GM12878 (cell line): ENCODE data around the gene DNASE1. TPM values are rescaled to one million over a fixed set of nuclear protein-coding genes. Genes with fewer than 3 reads are reported as not detected.

Experiments
- BHLHE40 ChIP-seq, 2 experiments: fragments of 450-650 bp in 1 of 2; IDR thresholded peaks; 2 replicates each; pipeline ENCODE4 v1.6.1; 2011 to 2017; ENCODE audit warnings: low read depth in 2 of 2, borderline replicate concordance in 1 of 2, improper control_type of control experiment in 1 of 2, low read length in 1 of 2, mild to moderate bottlenecking in 1 of 2
- CHD4 ChIP-seq: fragments of 200-600 bp; sonication (generic); IDR thresholded peaks from 2 replicates; pipeline ENCODE4 v1.6.1; 2016; ENCODE audit warnings: mild to moderate bottlenecking
- DPF2 ChIP-seq: fragments of 450-650 bp; IDR thresholded peaks from 2 replicates; pipeline ENCODE4 v1.6.1; 2017; ENCODE audit warnings: mild to moderate bottlenecking
- GABPA ChIP-seq: IDR thresholded peaks from 2 replicates; pipeline ENCODE4 v1.6.1; 2014; ENCODE audit warnings: antibody characterized with exemption, low read depth, mild to moderate bottlenecking, inconsistent platforms
- HCFC1 ChIP-seq: fragments of 150-350 bp; IDR thresholded peaks from 2 replicates; pipeline ENCODE4 v1.6.1; 2014; ENCODE audit warnings: low read length
- IKZF1 ChIP-seq: fragments of 450-650 bp; conservative IDR thresholded peaks from 2 replicates; pipeline ENCODE4 v1.6.1; 2017; ENCODE audit warnings: antibody characterized with exemption, mild to moderate bottlenecking
- MTA2 ChIP-seq: fragments of 450-650 bp; IDR thresholded peaks from 2 replicates; pipeline ENCODE4 v1.6.1; 2016; ENCODE audit warnings: low read depth, mild to moderate bottlenecking, moderate library complexity
- NRF1 ChIP-seq: conservative IDR thresholded peaks from 2 replicates; pipeline ENCODE4 v1.6.1; 2011; ENCODE audit warnings: mild to moderate bottlenecking, low read depth, low read length, improper control_type of control experiment
- PML ChIP-seq: IDR thresholded peaks from 2 replicates; pipeline ENCODE4 v1.6.1; 2012; ENCODE audit warnings: low read length, inconsistent platforms
- POLR2A ChIP-seq: IDR thresholded peaks from 2 replicates; pipeline ENCODE4 v1.6.1; 2011; ENCODE audit warnings: low read depth, mild to moderate bottlenecking, low read length
- POLR2AphosphoS2 ChIP-seq: IDR thresholded peaks from 2 replicates; pipeline ENCODE4 v1.6.1; 2011; ENCODE audit warnings: low read depth, mild to moderate bottlenecking, low read length, improper control_type of control experiment, moderate library complexity
- POLR2AphosphoS5 ChIP-seq: IDR thresholded peaks from 2 replicates; pipeline ENCODE4 v1.6.1; 2011; ENCODE audit warnings: mild to moderate bottlenecking, low read length, inconsistent platforms
- RCOR1 ChIP-seq: conservative IDR thresholded peaks from 2 replicates; pipeline ENCODE4 v1.6.1; 2012; ENCODE audit warnings: low read depth, low read length, improper control_type of control experiment
- SREBF2 ChIP-seq: IDR thresholded peaks from 2 replicates; pipeline ENCODE4 v1.6.1; 2012; ENCODE audit warnings: mild to moderate bottlenecking, low read length
- STAT1 ChIP-seq: fragments of 450-650 bp; conservative IDR thresholded peaks from 2 replicates; pipeline ENCODE4 v1.6.1; 2014; ENCODE audit warnings: antibody characterized with exemption, mild to moderate bottlenecking
- TAF1 ChIP-seq: IDR thresholded peaks from 2 replicates; pipeline ENCODE4 v1.6.1; 2011; ENCODE audit warnings: mild to moderate bottlenecking, low read depth, low read length, borderline replicate concordance
- polyA plus RNA-seq, 11 experiments: library from polyadenylated mRNA; depleted of rRNA in 4 of 11; unstranded in 6 of 11; stranded (reverse) in 5 of 11; fragments of >200 nt; fragmentation: Nextera tagmentation in 4 of 11; fragmentation: Illumina TruSeq in 1 of 11; extraction: Ambion mirVana in 4 of 11; extraction: Trizol in 1 of 11; gene quantifications; 1 replicate in 1 of 11; 2 replicates in 10 of 11; pipeline versions ENCODE4 v1.2.1 to v1.2.3, GENCODE V29; 2011 to 2016; ENCODE audit warnings: inconsistent platforms in 2 of 11, missing spikeins in 2 of 11, low read depth in 1 of 11
- total RNA-seq, 4 experiments: library from RNA; depleted of rRNA in 3 of 4; stranded (reverse); fragments of >200 nt in 3 of 4; fragmentation: Illumina TruSeq in 1 of 4; extraction: Trizol in 1 of 4; gene quantifications; 2 replicates each; pipeline versions ENCODE4 v1.2.1 to v1.2.3, GENCODE V29; 2013 to 2021
- TF ChIP-seq, protein P1 (sequence below): fragments of 450-650 bp; IDR thresholded peaks from 2 replicates; pipeline ENCODE4 v1.6.1; 2017; ENCODE audit warnings: mild to moderate bottlenecking, moderate library complexity
- TF ChIP-seq, protein P2 (sequence below): fragments of 450-650 bp; formaldehyde crosslinking; IDR thresholded peaks from 2 replicates; pipeline ENCODE4 v1.4.0; 2020; ENCODE audit warnings: mild to moderate bottlenecking, moderate library complexity
- TF ChIP-seq, protein P3 (sequence below): fragments of 450-650 bp; conservative IDR thresholded peaks from 2 replicates; pipeline ENCODE4 v1.6.1; 2017; ENCODE audit warnings: mild to moderate bottlenecking, moderate library complexity
- TF ChIP-seq, protein P4 (sequence below): IDR thresholded peaks from 2 replicates; pipeline ENCODE4 v1.6.1; 2012; ENCODE audit warnings: low read depth, low read length, improper control_type of control experiment

Gene DNASE1
- total and polyA plus RNA-seq, 10 of the 15 experiments (the other 5 are each of a cell fraction or from before 2014, with no cell fraction given): 0.23 to 12.0 (median 7.9) TPM

DNA sequence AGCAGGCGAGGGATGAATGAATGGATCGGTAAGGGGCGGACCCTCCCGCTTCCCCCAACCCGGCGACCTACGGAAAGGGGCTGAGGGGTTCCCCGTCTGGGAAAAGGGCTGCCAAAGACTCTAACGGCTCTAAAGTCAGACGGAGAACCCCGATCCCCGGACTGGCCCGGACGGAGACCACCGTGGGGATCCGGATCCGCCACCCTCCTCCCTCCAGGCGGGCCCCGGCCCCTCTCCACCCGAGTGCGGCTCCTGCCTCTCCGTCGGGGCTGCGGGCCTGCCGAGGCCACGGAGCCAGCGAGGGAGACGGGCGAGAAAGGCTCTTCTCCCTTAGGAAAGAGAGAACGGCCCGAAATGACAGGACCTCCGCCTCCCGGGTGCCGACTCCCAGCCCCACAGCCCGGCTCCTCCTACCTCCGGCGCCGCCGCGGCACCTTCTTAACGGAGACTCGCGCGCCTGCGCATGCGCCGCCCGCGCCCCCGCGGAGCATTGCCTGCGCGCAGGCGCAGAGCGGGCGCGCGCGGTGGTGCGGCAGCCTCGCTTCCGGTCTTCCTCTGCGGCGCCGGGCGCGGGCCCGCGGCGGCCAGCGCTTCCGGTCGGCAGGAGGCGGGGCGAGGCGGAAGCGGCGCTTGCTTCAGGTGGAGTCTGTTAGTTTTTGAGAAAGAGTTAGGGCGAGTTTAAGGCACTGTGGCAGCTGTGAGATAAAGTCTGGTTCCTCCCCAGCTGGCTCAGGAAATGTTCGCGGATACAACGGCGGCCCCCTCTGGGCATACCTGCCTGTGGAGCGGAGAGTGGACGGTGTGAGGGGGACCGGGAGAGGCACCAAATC is 43.1 kb upstream of the DNASE1 start, which contains the start of gene SLX4 (continued):
- TF ChIP-seq, protein P1, sequence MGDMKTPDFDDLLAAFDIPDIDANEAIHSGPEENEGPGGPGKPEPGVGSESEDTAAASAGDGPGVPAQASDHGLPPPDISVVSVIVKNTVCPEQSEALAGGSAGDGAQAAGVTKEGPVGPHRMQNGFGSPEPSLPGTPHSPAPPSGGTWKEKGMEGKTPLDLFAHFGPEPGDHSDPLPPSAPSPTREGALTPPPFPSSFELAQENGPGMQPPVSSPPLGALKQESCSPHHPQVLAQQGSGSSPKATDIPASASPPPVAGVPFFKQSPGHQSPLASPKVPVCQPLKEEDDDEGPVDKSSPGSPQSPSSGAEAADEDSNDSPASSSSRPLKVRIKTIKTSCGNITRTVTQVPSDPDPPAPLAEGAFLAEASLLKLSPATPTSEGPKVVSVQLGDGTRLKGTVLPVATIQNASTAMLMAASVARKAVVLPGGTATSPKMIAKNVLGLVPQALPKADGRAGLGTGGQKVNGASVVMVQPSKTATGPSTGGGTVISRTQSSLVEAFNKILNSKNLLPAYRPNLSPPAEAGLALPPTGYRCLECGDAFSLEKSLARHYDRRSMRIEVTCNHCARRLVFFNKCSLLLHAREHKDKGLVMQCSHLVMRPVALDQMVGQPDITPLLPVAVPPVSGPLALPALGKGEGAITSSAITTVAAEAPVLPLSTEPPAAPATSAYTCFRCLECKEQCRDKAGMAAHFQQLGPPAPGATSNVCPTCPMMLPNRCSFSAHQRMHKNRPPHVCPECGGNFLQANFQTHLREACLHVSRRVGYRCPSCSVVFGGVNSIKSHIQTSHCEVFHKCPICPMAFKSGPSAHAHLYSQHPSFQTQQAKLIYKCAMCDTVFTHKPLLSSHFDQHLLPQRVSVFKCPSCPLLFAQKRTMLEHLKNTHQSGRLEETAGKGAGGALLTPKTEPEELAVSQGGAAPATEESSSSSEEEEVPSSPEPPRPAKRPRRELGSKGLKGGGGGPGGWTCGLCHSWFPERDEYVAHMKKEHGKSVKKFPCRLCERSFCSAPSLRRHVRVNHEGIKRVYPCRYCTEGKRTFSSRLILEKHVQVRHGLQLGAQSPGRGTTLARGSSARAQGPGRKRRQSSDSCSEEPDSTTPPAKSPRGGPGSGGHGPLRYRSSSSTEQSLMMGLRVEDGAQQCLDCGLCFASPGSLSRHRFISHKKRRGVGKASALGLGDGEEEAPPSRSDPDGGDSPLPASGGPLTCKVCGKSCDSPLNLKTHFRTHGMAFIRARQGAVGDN: peak; percentile 82
- TF ChIP-seq MTA2 (no peak), NRF1 (peak; percentile 95), RCOR1 (0 out of 2 replicates have a peak, but pooled peaks have one; percentile 4), DPF2 (peak; percentile 65; the same call in 1 of the 2 replicates), SREBF2 (no peak), POLR2A (peak; percentile 88), IKZF1 (peak; percentile 100), BHLHE40 (IDR thresholded peaks at IDR 0.05; ENCODE audit: borderline replicate concordance in 1 of 2, low read depth in 2 of 2, low read length in 1 of 2) (peak in 1 of 2 experiments; percentile 66; a peak in 2 of 4 replicates), CHD4 (no peak), STAT1 (no peak), POLR2AphosphoS5 (peak; percentile 69), PML (peak; percentile 70), TAF1 (peak; percentile 44; the same call in 1 of the 2 replicates), GABPA (0 out of 2 replicates have a peak, but pooled peaks have one; percentile 37), POLR2AphosphoS2 (0 out of 2 replicates have a peak, but pooled peaks have one; percentile 17), HCFC1 (peak; percentile 50)
- TF ChIP-seq, protein P2, sequence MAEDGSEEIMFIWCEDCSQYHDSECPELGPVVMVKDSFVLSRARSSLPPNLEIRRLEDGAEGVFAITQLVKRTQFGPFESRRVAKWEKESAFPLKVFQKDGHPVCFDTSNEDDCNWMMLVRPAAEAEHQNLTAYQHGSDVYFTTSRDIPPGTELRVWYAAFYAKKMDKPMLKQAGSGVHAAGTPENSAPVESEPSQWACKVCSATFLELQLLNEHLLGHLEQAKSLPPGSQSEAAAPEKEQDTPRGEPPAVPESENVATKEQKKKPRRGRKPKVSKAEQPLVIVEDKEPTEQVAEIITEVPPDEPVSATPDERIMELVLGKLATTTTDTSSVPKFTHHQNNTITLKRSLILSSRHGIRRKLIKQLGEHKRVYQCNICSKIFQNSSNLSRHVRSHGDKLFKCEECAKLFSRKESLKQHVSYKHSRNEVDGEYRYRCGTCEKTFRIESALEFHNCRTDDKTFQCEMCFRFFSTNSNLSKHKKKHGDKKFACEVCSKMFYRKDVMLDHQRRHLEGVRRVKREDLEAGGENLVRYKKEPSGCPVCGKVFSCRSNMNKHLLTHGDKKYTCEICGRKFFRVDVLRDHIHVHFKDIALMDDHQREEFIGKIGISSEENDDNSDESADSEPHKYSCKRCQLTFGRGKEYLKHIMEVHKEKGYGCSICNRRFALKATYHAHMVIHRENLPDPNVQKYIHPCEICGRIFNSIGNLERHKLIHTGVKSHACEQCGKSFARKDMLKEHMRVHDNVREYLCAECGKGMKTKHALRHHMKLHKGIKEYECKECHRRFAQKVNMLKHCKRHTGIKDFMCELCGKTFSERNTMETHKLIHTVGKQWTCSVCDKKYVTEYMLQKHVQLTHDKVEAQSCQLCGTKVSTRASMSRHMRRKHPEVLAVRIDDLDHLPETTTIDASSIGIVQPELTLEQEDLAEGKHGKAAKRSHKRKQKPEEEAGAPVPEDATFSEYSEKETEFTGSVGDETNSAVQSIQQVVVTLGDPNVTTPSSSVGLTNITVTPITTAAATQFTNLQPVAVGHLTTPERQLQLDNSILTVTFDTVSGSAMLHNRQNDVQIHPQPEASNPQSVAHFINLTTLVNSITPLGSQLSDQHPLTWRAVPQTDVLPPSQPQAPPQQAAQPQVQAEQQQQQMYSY (CRISPR knock-in tag): no peak
- TF ChIP-seq, protein P3, sequence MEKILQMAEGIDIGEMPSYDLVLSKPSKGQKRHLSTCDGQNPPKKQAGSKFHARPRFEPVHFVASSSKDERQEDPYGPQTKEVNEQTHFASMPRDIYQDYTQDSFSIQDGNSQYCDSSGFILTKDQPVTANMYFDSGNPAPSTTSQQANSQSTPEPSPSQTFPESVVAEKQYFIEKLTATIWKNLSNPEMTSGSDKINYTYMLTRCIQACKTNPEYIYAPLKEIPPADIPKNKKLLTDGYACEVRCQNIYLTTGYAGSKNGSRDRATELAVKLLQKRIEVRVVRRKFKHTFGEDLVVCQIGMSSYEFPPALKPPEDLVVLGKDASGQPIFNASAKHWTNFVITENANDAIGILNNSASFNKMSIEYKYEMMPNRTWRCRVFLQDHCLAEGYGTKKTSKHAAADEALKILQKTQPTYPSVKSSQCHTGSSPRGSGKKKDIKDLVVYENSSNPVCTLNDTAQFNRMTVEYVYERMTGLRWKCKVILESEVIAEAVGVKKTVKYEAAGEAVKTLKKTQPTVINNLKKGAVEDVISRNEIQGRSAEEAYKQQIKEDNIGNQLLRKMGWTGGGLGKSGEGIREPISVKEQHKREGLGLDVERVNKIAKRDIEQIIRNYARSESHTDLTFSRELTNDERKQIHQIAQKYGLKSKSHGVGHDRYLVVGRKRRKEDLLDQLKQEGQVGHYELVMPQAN: peak; percentile 52
- TF ChIP-seq, protein P4, sequence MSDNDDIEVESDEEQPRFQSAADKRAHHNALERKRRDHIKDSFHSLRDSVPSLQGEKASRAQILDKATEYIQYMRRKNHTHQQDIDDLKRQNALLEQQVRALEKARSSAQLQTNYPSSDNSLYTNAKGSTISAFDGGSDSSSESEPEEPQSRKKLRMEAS: peak; percentile 57; the same call in 1 of the 2 replicates
